ENCODE measurements around the gene UHRF2. TPM values are rescaled to one million over a fixed set of nuclear protein-coding genes. Genes with fewer than 3 reads are reported as not detected.

UHRF2 gene
- total and polyA plus RNA-seq, 12 donors = 9.6 to 19.7 (median 13.1) TPM

DNA sequence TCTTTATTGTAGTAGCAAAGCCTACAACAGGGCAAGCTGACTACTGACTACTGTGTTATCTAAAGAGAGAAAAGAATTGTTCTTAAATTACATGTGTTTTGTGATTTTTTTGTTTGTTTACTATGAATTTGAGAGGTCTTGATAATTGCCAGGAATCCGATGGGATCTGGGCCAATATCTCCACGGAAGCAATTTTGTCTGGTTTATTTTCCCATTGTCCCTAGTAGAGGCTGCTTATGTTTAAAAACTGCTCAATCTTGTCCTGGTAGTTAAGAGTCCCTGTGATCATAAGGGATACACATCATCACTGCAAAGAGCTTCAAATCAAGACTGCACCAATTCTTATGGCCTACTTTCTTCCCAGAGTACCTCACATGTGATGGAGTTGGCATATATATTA, 138.1 kb downstream of the UHRF2 start:
- WGBS, 2 donors = 60 to 68% methylated on average over 2 of the region's 2 CpGs
- no peaks in the 10 kb centered on the region for H3K9me3 ChIP-seq
- H3K27ac ChIP-seq = no peak overlapping the region
- intact Hi-C loops (cut with DNase I) = no loop called here
- ATAC-seq (no peak), DNase-seq (no peak)
- H3K36me3 ChIP-seq = no peaks in the 10 kb centered on the region
- H3K4me1 ChIP-seq = peaks cover 0 to 17% (median 0%) of the 10 kb centered on the region in 9 donors
- H3K4me3 ChIP-seq = no peak overlapping the region
- no peak for TF ChIP-seq CTCF (IDR thresholded peaks at IDR 0.05)
- H3K27me3 ChIP-seq = peaks cover 0 to 7% (median 0%) of the 10 kb centered on the region in 7 donors

DNA sequence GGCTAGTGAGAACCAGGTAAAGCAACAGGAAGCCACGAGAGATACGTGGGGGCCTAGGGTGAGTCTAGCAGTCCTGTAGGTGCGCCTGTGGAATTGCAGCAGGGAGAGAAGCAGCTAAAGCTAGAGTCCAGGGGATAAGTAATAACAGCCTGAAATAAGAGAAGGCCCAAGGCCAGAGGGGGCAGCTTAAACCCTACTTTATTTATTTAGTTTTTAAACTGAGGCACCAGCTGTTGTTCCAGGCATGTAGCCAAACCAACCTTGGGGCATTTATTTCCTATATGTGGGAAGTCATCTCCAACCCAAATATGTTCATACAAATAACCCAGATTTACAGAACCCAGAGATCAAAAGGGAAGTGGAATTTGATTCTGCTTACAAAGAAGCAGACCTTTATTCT, 139.0 kb downstream of the UHRF2 start:
- H3K4me3 ChIP-seq = no peak overlapping the region
- H3K36me3 ChIP-seq = no peaks in the 10 kb centered on the region
- no peak for DNase-seq
- WGBS, 2 donors = 89 to 92% methylated on average over 3 of the region's 3 CpGs
- no peak for TF ChIP-seq CTCF (IDR thresholded peaks at IDR 0.05)
- peaks cover 0 to 17% (median 0%) of the 10 kb centered on the region in 9 donors for H3K4me1 ChIP-seq
- H3K27ac ChIP-seq = peak overlapping the region in 1 of 10 donors; percentile 58
- no peaks in the 10 kb centered on the region for H3K9me3 ChIP-seq
- intact Hi-C loops (cut with DNase I) = no loop called here
- peaks cover 0 to 7% (median 0%) of the 10 kb centered on the region in 7 donors for H3K27me3 ChIP-seq
- ATAC-seq = no peak

- Histone ChIP-seq H3K27ac (peak overlapping the region in 1 of 10 donors; percentile 58), H3K27me3 (peaks cover 0 to 7% (median 0%) of the 10 kb centered on the region in 7 donors), H3K4me1 (peaks cover 0 to 17% (median 0%) of the 10 kb centered on the region in 9 donors), H3K36me3 (no peaks in the 10 kb centered on the region), H3K4me3 (no peak overlapping the region), H3K9me3 (no peaks in the 10 kb centered on the region)
- peak in 2 of 8 donors; percentile 40 to 44 for ATAC-seq
- TF ChIP-seq CTCF (IDR thresholded peaks at IDR 0.05) = no peak
- no peak for DNase-seq
- WGBS, 2 donors = 71 to 77% methylated on average over 7 of the region's 7 CpGs
- intact Hi-C loops (cut with DNase I) = no loop called here
These were observed 139.6 kb downstream of the UHRF2 start for GRCh38 chr9:6552498-6553121.

DNA sequence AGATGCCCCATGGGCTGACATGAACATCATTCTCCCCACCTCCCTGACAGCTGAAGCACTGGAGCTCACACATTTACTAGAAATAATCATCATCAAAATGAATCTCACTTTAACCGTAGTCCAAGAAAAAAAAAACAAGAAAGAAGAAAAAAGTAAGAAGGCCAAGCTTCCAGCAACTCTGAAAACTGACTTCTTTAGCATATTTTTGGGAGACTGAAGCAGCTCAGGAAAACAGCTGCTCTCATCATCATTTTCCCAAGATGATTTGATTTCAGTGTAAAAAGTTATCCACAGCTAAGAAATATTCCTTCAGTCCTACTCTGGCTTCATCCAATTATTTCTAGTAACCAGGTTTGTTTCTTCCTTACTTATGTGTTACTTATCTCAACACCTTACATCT, 140.9 kb downstream of the UHRF2 start:
- H3K27me3 ChIP-seq = peaks cover 0 to 7% (median 0%) of the 10 kb centered on the region in 7 donors
- no peak for DNase-seq
- WGBS, 2 donors = 85 to 100% methylated on average over 1 of the region's 1 CpG
- no peak overlapping the region for H3K4me3 ChIP-seq
- intact Hi-C loops (cut with DNase I) = no loop called here
- TF ChIP-seq CTCF (IDR thresholded peaks at IDR 0.05) = no peak
- H3K9me3 ChIP-seq = no peaks in the 10 kb centered on the region
- no peak overlapping the region for H3K27ac ChIP-seq
- H3K4me1 ChIP-seq = peaks cover 0 to 17% (median 0%) of the 10 kb centered on the region in 9 donors
- no peaks in the 10 kb centered on the region for H3K36me3 ChIP-seq
- ATAC-seq = no peak

Other genes with a start within 250 kb of the UHRF2 start
- gene IL33, start 197.4 kb upstream of the UHRF2 start, total RNA-seq = 10 to 100 TPM; 11.8 to 41.8 (median 18.7) TPM
- gene IL33, start 197.4 kb upstream of the UHRF2 start, polyA plus RNA-seq = 10 to 100 TPM; 17.5 to 23.0 TPM
- not detected for gene TPD52L3, start 84.8 kb upstream of the UHRF2 start, total RNA-seq
- gene TPD52L3, start 84.8 kb upstream of the UHRF2 start, polyA plus RNA-seq = not detected
- gene GLDC, start 232.5 kb downstream of the UHRF2 start, total RNA-seq = not detected
- under 1 TPM in 1 of 2 donors, not detected in 1; 0.03 TPM for gene GLDC, start 232.5 kb downstream of the UHRF2 start, polyA plus RNA-seq

Measured in heart right ventricle (tissue), 16 donors.